Measurements from ENCODE around the gene EXOC6B.

DNA sequence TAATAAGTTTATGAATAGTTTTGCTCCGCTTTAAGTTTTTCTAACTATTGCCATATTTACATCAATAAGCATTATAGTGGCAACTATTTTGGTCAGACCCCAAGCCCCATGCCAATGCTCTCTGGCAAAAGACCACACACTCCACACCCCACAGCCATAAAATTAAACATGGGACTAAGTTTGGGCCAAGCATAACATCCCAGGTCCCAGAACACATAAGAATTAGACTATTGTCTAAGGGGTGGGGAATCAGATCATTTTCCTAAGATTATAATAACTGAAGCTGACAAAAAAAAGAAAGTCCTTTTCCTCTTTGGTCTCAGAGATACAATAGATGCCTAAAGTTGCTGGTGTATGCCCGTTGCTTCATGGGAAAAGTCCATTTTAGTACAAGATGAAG, 46.3 kb downstream of the EXOC6B start:
- TF ChIP-seq TCF12 (IDR thresholded peaks at IDR 0.05; ENCODE audit: low read depth) (no peak), RAD21 (IDR thresholded peaks at IDR 0.05; ENCODE audit: low read depth) (no peak), TAF1 (IDR thresholded peaks at IDR 0.05; ENCODE audit: low read depth) (no peak), CEBPB (IDR thresholded peaks at IDR 0.05) (no peak), EP300 (IDR thresholded peaks at IDR 0.05; ENCODE audit: borderline replicate concordance) (no peak), CREB1 (IDR thresholded peaks at IDR 0.05; ENCODE audit: low read depth) (no peak), MAX (IDR thresholded peaks at IDR 0.05) (no peak)
- TF ChIP-seq, protein P1, sequence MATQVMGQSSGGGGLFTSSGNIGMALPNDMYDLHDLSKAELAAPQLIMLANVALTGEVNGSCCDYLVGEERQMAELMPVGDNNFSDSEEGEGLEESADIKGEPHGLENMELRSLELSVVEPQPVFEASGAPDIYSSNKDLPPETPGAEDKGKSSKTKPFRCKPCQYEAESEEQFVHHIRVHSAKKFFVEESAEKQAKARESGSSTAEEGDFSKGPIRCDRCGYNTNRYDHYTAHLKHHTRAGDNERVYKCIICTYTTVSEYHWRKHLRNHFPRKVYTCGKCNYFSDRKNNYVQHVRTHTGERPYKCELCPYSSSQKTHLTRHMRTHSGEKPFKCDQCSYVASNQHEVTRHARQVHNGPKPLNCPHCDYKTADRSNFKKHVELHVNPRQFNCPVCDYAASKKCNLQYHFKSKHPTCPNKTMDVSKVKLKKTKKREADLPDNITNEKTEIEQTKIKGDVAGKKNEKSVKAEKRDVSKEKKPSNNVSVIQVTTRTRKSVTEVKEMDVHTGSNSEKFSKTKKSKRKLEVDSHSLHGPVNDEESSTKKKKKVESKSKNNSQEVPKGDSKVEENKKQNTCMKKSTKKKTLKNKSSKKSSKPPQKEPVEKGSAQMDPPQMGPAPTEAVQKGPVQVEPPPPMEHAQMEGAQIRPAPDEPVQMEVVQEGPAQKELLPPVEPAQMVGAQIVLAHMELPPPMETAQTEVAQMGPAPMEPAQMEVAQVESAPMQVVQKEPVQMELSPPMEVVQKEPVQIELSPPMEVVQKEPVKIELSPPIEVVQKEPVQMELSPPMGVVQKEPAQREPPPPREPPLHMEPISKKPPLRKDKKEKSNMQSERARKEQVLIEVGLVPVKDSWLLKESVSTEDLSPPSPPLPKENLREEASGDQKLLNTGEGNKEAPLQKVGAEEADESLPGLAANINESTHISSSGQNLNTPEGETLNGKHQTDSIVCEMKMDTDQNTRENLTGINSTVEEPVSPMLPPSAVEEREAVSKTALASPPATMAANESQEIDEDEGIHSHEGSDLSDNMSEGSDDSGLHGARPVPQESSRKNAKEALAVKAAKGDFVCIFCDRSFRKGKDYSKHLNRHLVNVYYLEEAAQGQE (IDR thresholded peaks at IDR 0.05; ENCODE audit: low read depth): no peak
